SK-N-SH (cell line): Measurements from ENCODE around the gene CIB4. TPM values are rescaled to one million over a fixed set of nuclear protein-coding genes. Genes with fewer than 3 reads are reported as not detected.

Experiments
- CTCF ChIA-PET: fragments of 300-600, 350-600 bp; formaldehyde crosslinking; extraction: SDS; loops from one replicate; lab custom pipeline; 2021; lab: Yijun Ruan, JAX
- POLR2A ChIA-PET: fragments of 350-600 bp; sonication (Branson Sonifier 250); formaldehyde crosslinking; extraction: SDS; loops from one replicate; lab custom pipeline; 2020; ENCODE audit warnings: antibody characterized with exemption, inconsistent platforms; lab: Yijun Ruan, JAX
- DNase-seq: peaks from one replicate; pipeline ENCODE4 v3.0.0; 2012
- H2AFZ ChIP-seq: fragments of 200-600 bp; sonication (generic); 2 replicates; pipeline ENCODE4 v1.8.1; 2016; ENCODE audit warnings: antibody characterized with exemption, mild to moderate bottlenecking, low read depth
- H3F3A ChIP-seq: fragments of 200-600 bp; sonication (generic); replicated peaks from 2 replicates; pipeline ENCODE3; 2016; ENCODE audit warnings: antibody characterized with exemption, mild to moderate bottlenecking; ENCODE audit not compliant: insufficient read depth
- H3K27ac ChIP-seq, 2 experiments: fragments of 200-500 bp in 1 of 2; fragments of 200-600 bp in 1 of 2; sonication (Bioruptor generic) in 1 of 2; sonication (generic), shearing (Covaris generic) in 1 of 2; 2 replicates each; pipeline versions ENCODE4 v1.5.1 to v1.6.1; 2014 to 2016; ENCODE audit warnings: low read depth in 2 of 2, inconsistent platforms in 1 of 2, low read length in 1 of 2, mild to moderate bottlenecking in 1 of 2, mixed read lengths in 1 of 2
- H3K27me3 ChIP-seq: fragments of 200-600 bp; sonication (generic), shearing (Covaris generic); 2 replicates; pipeline ENCODE4 v1.6.1; 2016; ENCODE audit warnings: mixed run types; ENCODE audit not compliant: insufficient read depth
- H3K36me3 ChIP-seq, 2 experiments: fragments of 200-500 bp in 1 of 2; fragments of 200-600 bp in 1 of 2; sonication (Bioruptor generic) in 1 of 2; sonication (generic) in 1 of 2; replicated peaks in 1 of 2; 2 replicates each; pipeline versions ENCODE3 to v1.5.1; 2014 to 2016; ENCODE audit warnings: low read length in 1 of 2, mild to moderate bottlenecking in 1 of 2; ENCODE audit not compliant: insufficient read depth in 2 of 2, control insufficient read depth in 1 of 2
- H3K4me1 ChIP-seq, 2 experiments: fragments of 200-500 bp in 1 of 2; fragments of 200-600 bp in 1 of 2; sonication (Bioruptor generic) in 1 of 2; sonication (generic), shearing (Covaris generic) in 1 of 2; 2 replicates each; pipeline versions ENCODE4 v1.5.1 to v1.6.1; 2014 to 2016; ENCODE audit warnings: low read depth in 1 of 2, low read length in 1 of 2, mixed run types in 1 of 2; ENCODE audit not compliant: insufficient read depth in 2 of 2, control insufficient read depth in 1 of 2
- H3K4me2 ChIP-seq: fragments of 200-600 bp; sonication (generic), shearing (Covaris generic); 2 replicates; pipeline ENCODE4 v1.6.1; 2017; ENCODE audit warnings: mixed run types
- H3K4me3 ChIP-seq, 2 experiments: fragments of 200-500 bp in 1 of 2; fragments of 200-600 bp in 1 of 2; sonication (Bioruptor generic) in 1 of 2; sonication (generic), shearing (Covaris generic) in 1 of 2; 2 replicates each; pipeline versions ENCODE4 v1.5.1 to v1.8.1; 2014 to 2016; ENCODE audit warnings: low read depth in 2 of 2, inconsistent platforms in 1 of 2, low read length in 1 of 2, mild to moderate bottlenecking in 1 of 2, mixed read lengths in 1 of 2, moderate library complexity in 1 of 2
- H3K79me2 ChIP-seq: fragments of 200-600 bp; sonication (generic); 2 replicates; pipeline ENCODE4 v1.8.1; 2017; ENCODE audit warnings: mild to moderate bottlenecking; ENCODE audit not compliant: insufficient read depth
- H3K9ac ChIP-seq: fragments of 200-600 bp; sonication (generic); 2 replicates; pipeline ENCODE4 v1.6.1; 2017; ENCODE audit warnings: mixed run types
- H3K9me2 ChIP-seq: fragments of 200-600 bp; sonication (generic); 2 replicates; pipeline ENCODE4 v1.6.1; 2017; ENCODE audit warnings: mixed run types
- H3K9me3 ChIP-seq: fragments of 200-600 bp; sonication (generic); 2 replicates; pipeline ENCODE4 v1.6.1; 2017; ENCODE audit warnings: mixed run types, mild to moderate bottlenecking, moderate library complexity
- H4K20me1 ChIP-seq: fragments of 200-600 bp; sonication (generic); 2 replicates; pipeline ENCODE4 v1.6.1; 2017; ENCODE audit warnings: mild to moderate bottlenecking, mixed run types; ENCODE audit not compliant: insufficient read depth
- EP300 ChIP-seq, 2 experiments: IDR thresholded peaks; 2 replicates each; pipeline versions ENCODE4 v1.4.0 to v1.6.1; 2012; ENCODE audit warnings: borderline replicate concordance in 1 of 2, low read depth in 1 of 2, low read length in 1 of 2
- FOXJ3 ChIP-seq: sonication (generic); formaldehyde crosslinking; IDR thresholded peaks from 2 replicates; pipeline ENCODE4 v1.5.1; 2020; ENCODE audit warnings: mild to moderate bottlenecking, missing genetic modification reagents
- IRF3 ChIP-seq: fragments of 150-350 bp; IDR thresholded peaks from 2 replicates; pipeline ENCODE4 v1.6.1; 2016; ENCODE audit warnings: mild to moderate bottlenecking, low read depth, low read length
- JUND ChIP-seq: IDR thresholded peaks from 2 replicates; pipeline ENCODE4 v1.4.0; 2012
- MEF2A ChIP-seq: IDR thresholded peaks from 2 replicates; pipeline ENCODE4 v1.4.0; 2012; ENCODE audit warnings: low read depth, borderline replicate concordance
- MXI1 ChIP-seq: IDR thresholded peaks from 2 replicates; pipeline ENCODE4 v1.6.1; 2012; ENCODE audit warnings: mild to moderate bottlenecking, low read depth, low read length, improper control_type of control experiment
- NRF1 ChIP-seq: IDR thresholded peaks from 2 replicates; pipeline ENCODE4 v1.6.1; 2012; ENCODE audit warnings: low read depth, mild to moderate bottlenecking, low read length
- PBX3 ChIP-seq: IDR thresholded peaks from 2 replicates; pipeline ENCODE4; 2012
- POLR2AphosphoS5 ChIP-seq: IDR thresholded peaks from 2 replicates; pipeline ENCODE4 v1.6.1; 2012; ENCODE audit warnings: low read depth, low read length
- TAF1 ChIP-seq: IDR thresholded peaks from 2 replicates; pipeline ENCODE4 v1.6.1; 2012; ENCODE audit warnings: low read depth, mild to moderate bottlenecking, low read length, moderate library complexity, borderline replicate concordance
- USF2 ChIP-seq: fragments of 150-350 bp; IDR thresholded peaks from 2 replicates; pipeline ENCODE4 v1.6.1; 2017; ENCODE audit warnings: antibody characterized with exemption, low read length, low read depth, borderline replicate concordance
- ZBTB33 ChIP-seq: IDR thresholded peaks from 2 replicates; pipeline ENCODE4 v1.4.0; 2012; ENCODE audit warnings: low read depth, borderline replicate concordance
- WGBS: methylation state at CpG from one replicate; pipeline ENCODE4 v1.1.6; 2017; ENCODE audit warnings: low lambda C conversion rate; 5-methylcytosine and 5-hydroxymethylcytosine counted together
- polyA plus RNA-seq, 3 experiments: library from polyadenylated mRNA; depleted of rRNA; stranded (reverse); fragments of >200 nt; gene quantifications; 2 replicates each; pipeline ENCODE4 v1.2.3, GENCODE V29; 2012

CIB4 gene
- polyA plus RNA-seq, 1 of the 3 experiments (the other 2 are of a cell fraction), result not detected

GRCh38 chr2:26648516-26648915 lies 7.3 kb upstream of the CIB4 start (continued):
- TF ChIP-seq PBX3, result no peak
- TF ChIP-seq NRF1, result no peak

- no peaks in the 10 kb centered on the region for H3K9me2 ChIP-seq
- no peak overlapping the region for H3K9ac ChIP-seq
- H3F3A ChIP-seq, result no peaks in the 10 kb centered on the region
- CTCF ChIA-PET, result interaction anchor here (1.3 to 5.5 kb wide), 4 partner anchors 34 to 97 kb away, joined by 5 to 32 read pairs (median 14); no protein-coding TSS in a partner anchor
- H3K4me1 ChIP-seq, result peaks cover 0 to 35% of the 10 kb centered on the region in 2 experiments; a peak in 2 of 4 replicates
- H2AFZ ChIP-seq, result no peak overlapping the region
- WGBS, result 52% methylated on average over 3 of the region's 3 CpGs
- H3K4me3 ChIP-seq, result no peak overlapping the region
- no peak for TF ChIP-seq POLR2AphosphoS5
- no peak for TF ChIP-seq EP300 (IDR thresholded peaks at IDR 0.05; ENCODE audit: borderline replicate concordance in 1 of 2, low read depth in 1 of 2, low read length in 1 of 2)
- TF ChIP-seq TAF1, result no peak
- no peak for TF ChIP-seq MEF2A
- no peak for TF ChIP-seq FOXJ3 (CRISPR knock-in tag)
- TF ChIP-seq JUND, result no peak
- no peak for TF ChIP-seq IRF3
- TF ChIP-seq MXI1, result no peak
- TF ChIP-seq USF2, result no peak
- no peak for TF ChIP-seq ZBTB33
- TF ChIP-seq, all 33 proteins: peak for 0
- no peaks in the 10 kb centered on the region for H3K79me2 ChIP-seq
- no peak overlapping the region for H3K4me2 ChIP-seq
- DNase-seq, result no peak
- no peaks in the 10 kb centered on the region for H3K36me3 ChIP-seq
- H4K20me1 ChIP-seq, result no peaks in the 10 kb centered on the region
- H3K27me3 ChIP-seq, result peaks cover 44% of the 10 kb centered on the region; the same call in 1 of the 2 replicates
- no peaks in the 10 kb centered on the region for H3K9me3 ChIP-seq
- POLR2A ChIA-PET, result interaction anchor here (0.7 to 1.1 kb wide), 2 partner anchors 11 to 37 kb away, joined by 3 read pairs; no protein-coding TSS in a partner anchor
- H3K27ac ChIP-seq, result no peak overlapping the region
Observed at GRCh38 chr2:26647981-26648380, 6.8 kb upstream of the CIB4 start.
